Neuronal stem cell (in vitro differentiated cells): ENCODE measurements around the gene SHROOM3.
A peak's percentile ranks its signal among the peaks of the same experiment; 100 is the strongest.
"Not testable (repeated sequence)": the region's sequence is repeated elsewhere in the genome, so short reads cannot be mapped to it uniquely, and the experiment has no call there.

Experiments
- DNase-seq: peaks from one replicate; pipeline ENCODE4 v3.0.0-alpha.2; 2013; ENCODE audit warnings: low spot score
- H2AFZ ChIP-seq: one replicate; pipeline ENCODE4 v1.6.1; 2013; ENCODE audit warnings: mild to moderate bottlenecking, low read length, inconsistent platforms
- H2AK5ac ChIP-seq: 2 replicates; pipeline ENCODE4 v1.6.1; 2013; ENCODE audit warnings: low read depth, mild to moderate bottlenecking, inconsistent platforms, low read length, moderate library complexity, mixed read lengths
- H2BK120ac ChIP-seq: 2 replicates; pipeline ENCODE4 v1.6.1; 2013; ENCODE audit warnings: low read depth, mild to moderate bottlenecking, inconsistent platforms, low read length, moderate library complexity, mixed read lengths
- H2BK12ac ChIP-seq: one replicate; pipeline ENCODE4 v1.6.1; 2013; ENCODE audit warnings: low read length, inconsistent platforms
- H2BK15ac ChIP-seq: 2 replicates; pipeline ENCODE4 v1.6.1; 2013; ENCODE audit warnings: mild to moderate bottlenecking, low read length, inconsistent platforms, mixed read lengths
- H2BK5ac ChIP-seq: one replicate; pipeline ENCODE4 v1.6.1; 2013; ENCODE audit warnings: inconsistent platforms, mild to moderate bottlenecking, low read length, moderate library complexity
- H3K14ac ChIP-seq: one replicate; pipeline ENCODE4 v1.6.1; 2013; ENCODE audit warnings: low read length, inconsistent platforms
- H3K18ac ChIP-seq: 2 replicates; pipeline ENCODE4 v1.6.1; 2013; ENCODE audit warnings: low read length, inconsistent platforms
- H3K23ac ChIP-seq: 2 replicates; pipeline ENCODE4 v1.6.1; 2013; ENCODE audit warnings: low read depth, mild to moderate bottlenecking, mixed read lengths, low read length, inconsistent platforms; ENCODE audit not compliant: poor library complexity
- H3K27ac ChIP-seq: replicated peaks from 3 replicates; pipeline ENCODE4 v1.5.1; 2013; ENCODE audit warnings: low read length, inconsistent platforms
- H3K27me3 ChIP-seq, 3 experiments: 2 replicates each; pipeline ENCODE4 v1.6.1; 2013; ENCODE audit warnings: low read length in 3 of 3, mild to moderate bottlenecking in 2 of 3, inconsistent platforms in 1 of 3, low read depth in 1 of 3, mixed read lengths in 1 of 3, moderate library complexity in 1 of 3; ENCODE audit not compliant: control insufficient read depth in 3 of 3, insufficient read depth in 3 of 3
- H3K36me3 ChIP-seq, 2 donors: replicated peaks in 1 of 2; 2 replicates each; pipeline ENCODE4 v1.6.1; 2013; ENCODE audit warnings: low read length in 2 of 2; ENCODE audit not compliant: control insufficient read depth in 2 of 2, insufficient read depth in 2 of 2
- H3K4ac ChIP-seq: 2 replicates; pipeline ENCODE4 v1.6.1; 2013; ENCODE audit warnings: inconsistent platforms, mild to moderate bottlenecking, low read length, moderate library complexity
- H3K4me1 ChIP-seq, 2 donors: 1 replicate in 1 of 2; 2 replicates in 1 of 2; pipeline ENCODE4 v1.6.1; 2013; ENCODE audit warnings: low read length in 2 of 2, low read depth in 1 of 2; ENCODE audit not compliant: control insufficient read depth in 2 of 2, insufficient read depth in 1 of 2
- H3K4me2 ChIP-seq: one replicate; pipeline ENCODE4 v1.6.1; 2013; ENCODE audit warnings: mild to moderate bottlenecking, low read length, inconsistent platforms; ENCODE audit not compliant: insufficient read depth, poor library complexity, severe bottlenecking
- H3K4me3 ChIP-seq, 2 donors: 2 replicates each; pipeline ENCODE4 v1.5.1; 2013; ENCODE audit warnings: low read length in 2 of 2, mild to moderate bottlenecking in 2 of 2, inconsistent platforms in 1 of 2, moderate library complexity in 1 of 2
- H3K79me1 ChIP-seq: one replicate; pipeline ENCODE4 v1.6.1; 2013; ENCODE audit warnings: low read depth, mild to moderate bottlenecking, inconsistent platforms, low read length, moderate library complexity
- H3K9ac ChIP-seq: one replicate; pipeline ENCODE4 v1.6.1; 2013; ENCODE audit warnings: mild to moderate bottlenecking, low read depth, low read length, inconsistent platforms; ENCODE audit not compliant: poor library complexity
- H3K9me3 ChIP-seq, 2 donors: replicated peaks in 1 of 2; 2 replicates each; pipeline versions ENCODE3 to v1.6.1; 2013; ENCODE audit warnings: low read length in 2 of 2, mild to moderate bottlenecking in 2 of 2, inconsistent platforms in 1 of 2, low read depth in 1 of 2, mixed read lengths in 1 of 2, moderate library complexity in 1 of 2; ENCODE audit not compliant: control insufficient read depth in 2 of 2, insufficient read depth in 1 of 2
- H4K8ac ChIP-seq: one replicate; pipeline ENCODE4 v1.6.1; 2013; ENCODE audit warnings: low read depth, mild to moderate bottlenecking, inconsistent platforms, low read length, moderate library complexity
- H4K91ac ChIP-seq: one replicate; pipeline ENCODE4 v1.6.1; 2013; ENCODE audit warnings: low read length, low read depth, mild to moderate bottlenecking, inconsistent platforms; ENCODE audit not compliant: poor library complexity
- WGBS, 2 donors: extraction: QIAGEN DNeasy Blood & Tissue Kit; methylation state at CpG; one replicate each; pipeline ENCODE4 v1.1.7; 2013; ENCODE audit warnings: missing lambda C conversion rate in 2 of 2, mixed read lengths in 1 of 2; ENCODE audit not compliant: insufficient read length in 2 of 2, insufficient replicate concordance in 1 of 2; ENCODE audit errors: extremely low coverage in 2 of 2; 5-methylcytosine and 5-hydroxymethylcytosine counted together

The SHROOM3 gene

DNA sequence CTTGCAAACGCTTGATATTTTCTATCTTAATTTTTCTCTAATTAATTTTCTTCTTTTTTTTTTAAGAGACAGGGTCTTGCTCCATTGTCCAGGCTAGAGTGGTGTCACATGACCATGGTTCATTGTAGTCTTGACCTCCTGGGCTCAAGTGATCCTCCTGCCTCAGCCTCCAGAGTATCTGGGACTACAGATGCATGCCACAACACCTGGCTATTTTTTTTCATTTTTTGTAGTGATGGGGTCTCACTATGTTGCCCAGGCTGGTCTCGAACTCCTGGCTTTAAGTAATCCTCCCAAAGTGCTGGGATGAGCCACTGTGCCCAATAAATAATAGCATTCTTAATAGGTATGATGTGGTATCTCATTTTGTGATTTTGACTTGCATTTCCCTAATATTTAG is 18.2 kb downstream of the SHROOM3 start:
- Histone ChIP-seq H3K27ac (no peak overlapping the region), H3K18ac (no peak overlapping the region), H3K36me3 (peaks cover 3 to 31% of the 10 kb centered on the region in 2 donors), H3K79me1 (peaks cover 3% of the 10 kb centered on the region), H2BK5ac (no peak overlapping the region), H3K9me3 (peaks cover 0 to 11% of the 10 kb centered on the region in 2 donors), H2AFZ (no peak overlapping the region), H3K4me3 (no peak overlapping the region), H4K91ac (no peak overlapping the region), H3K4me1 (peaks cover 8 to 29% of the 10 kb centered on the region in 2 donors), H2BK12ac (no peak overlapping the region), H3K4me2 (no peak overlapping the region), H3K23ac (no peak overlapping the region), H2BK120ac (no peak overlapping the region), H2BK15ac (no peak overlapping the region), H3K14ac (no peak overlapping the region), H3K9ac (no peak overlapping the region), H4K8ac (no peak overlapping the region), H3K4ac (no peak overlapping the region), H2AK5ac (no peak overlapping the region), H3K27me3 (no peaks in the 10 kb centered on the region)
- DNase-seq, result no peak
- no CpG with 5 or more reads among the region's 2 CpGs for WGBS, 2 donors

GRCh38 chr4:76454073-76454472 is 19.0 kb downstream of the SHROOM3 start:
- not testable (repeated sequence) for H4K8ac ChIP-seq, H3K4me3 ChIP-seq, H2AK5ac ChIP-seq, H3K27me3 ChIP-seq, H2BK120ac ChIP-seq, H2AFZ ChIP-seq, H3K4ac ChIP-seq, H2BK12ac ChIP-seq, H3K27ac ChIP-seq, H3K79me1 ChIP-seq, H3K18ac ChIP-seq, DNase-seq, H2BK15ac ChIP-seq, H3K23ac ChIP-seq, H3K4me2 ChIP-seq, H2BK5ac ChIP-seq, H3K14ac ChIP-seq, H3K9ac ChIP-seq, H4K91ac ChIP-seq
- Histone ChIP-seq H3K36me3 (peaks cover 3 to 31% of the 10 kb centered on the region in 2 donors), H3K9me3 (peaks cover 0 to 11% of the 10 kb centered on the region in 2 donors), H3K4me1 (peaks cover 4 to 27% of the 10 kb centered on the region in 2 donors)
- no CpG with 5 or more reads among the region's 6 CpGs for WGBS, 2 donors

DNA sequence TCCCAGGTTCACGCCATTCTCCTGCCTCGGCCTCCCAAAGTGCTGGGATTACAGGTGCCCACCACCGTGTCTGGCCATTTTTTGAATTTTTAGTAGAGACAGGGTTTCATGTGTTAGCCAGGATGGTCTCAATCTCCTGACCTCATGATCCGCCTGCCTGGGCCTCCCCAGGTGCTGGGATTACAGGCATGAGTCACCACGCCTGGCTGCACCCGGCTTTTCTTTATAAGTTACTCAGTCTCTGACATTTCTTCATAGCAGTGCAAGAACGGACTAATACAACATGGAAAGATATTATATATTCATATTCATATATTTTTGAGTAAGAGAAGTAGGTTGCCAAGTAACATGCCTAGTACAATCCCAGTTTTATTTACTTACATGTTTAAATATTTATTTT is 22.9 kb downstream of the SHROOM3 start:
- Histone ChIP-seq H4K91ac (no peak overlapping the region), H3K9ac (no peak overlapping the region), H2BK15ac (no peak overlapping the region), H3K14ac (no peak overlapping the region), H3K4me3 (no peak overlapping the region), H2BK120ac (no peak overlapping the region), H2AK5ac (no peak overlapping the region), H2BK12ac (no peak overlapping the region), H2AFZ (no peak overlapping the region), H3K9me3 (peaks cover 6 to 27% of the 10 kb centered on the region in 2 donors), H3K27me3 (no peaks in the 10 kb centered on the region), H3K36me3 (peaks cover 9 to 29% of the 10 kb centered on the region in 2 donors), H3K4ac (no peak overlapping the region), H3K27ac (peak overlapping the region; percentile 92), H3K4me2 (no peak overlapping the region), H3K79me1 (peaks cover 4% of the 10 kb centered on the region), H4K8ac (no peak overlapping the region), H2BK5ac (no peak overlapping the region), H3K18ac (no peak overlapping the region), H3K4me1 (peaks cover 12 to 20% of the 10 kb centered on the region in 2 donors), H3K23ac (no peak overlapping the region)
- DNase-seq, result no peak
- WGBS, 2 donors, result no CpG with 5 or more reads among the region's 7 CpGs

GRCh38 chr4:76458297-76458696 is 23.3 kb downstream of the SHROOM3 start:
- H4K91ac ChIP-seq, result no peak overlapping the region
- peaks cover 11 to 24% of the 10 kb centered on the region in 2 donors for H3K36me3 ChIP-seq
- peaks cover 8 to 27% of the 10 kb centered on the region in 2 donors for H3K9me3 ChIP-seq
- H3K4me3 ChIP-seq, result peak overlapping the region in 1 of 2 donors; percentile 26
- H2BK12ac ChIP-seq, result no peak overlapping the region
- H3K18ac ChIP-seq, result no peak overlapping the region
- H2BK15ac ChIP-seq, result no peak overlapping the region
- H3K23ac ChIP-seq, result no peak overlapping the region
- no peak overlapping the region for H3K4me2 ChIP-seq
- no peak overlapping the region for H3K4ac ChIP-seq
- no CpG with 5 or more reads among the region's 2 CpGs for WGBS, 2 donors
- H3K4me1 ChIP-seq, result peaks cover 12 to 20% of the 10 kb centered on the region in 2 donors
- H2AK5ac ChIP-seq, result no peak overlapping the region
- peak overlapping the region; percentile 89 for H3K27ac ChIP-seq
- H4K8ac ChIP-seq, result no peak overlapping the region
- DNase-seq, result no peak
- H3K27me3 ChIP-seq, result no peaks in the 10 kb centered on the region
- peaks cover 4% of the 10 kb centered on the region for H3K79me1 ChIP-seq
- H3K14ac ChIP-seq, result no peak overlapping the region
- no peak overlapping the region for H2AFZ ChIP-seq
- H2BK5ac ChIP-seq, result no peak overlapping the region
- no peak overlapping the region for H2BK120ac ChIP-seq
- H3K9ac ChIP-seq, result no peak overlapping the region
